Activated CD8-positive, alpha-beta memory T cell treated with anti-CD3 and anti-CD28 coated beads, Interleukin-2, amount 50 U/mL, for 24 hours (primary cell): Measurements from ENCODE around the gene ANTXR2.
"Not testable (repeated sequence)": the region's sequence is repeated elsewhere in the genome, so short reads cannot be mapped to it uniquely, and the experiment has no call there.

Experiments used
- DNase-seq: peaks from one replicate; pipeline ENCODE4 v3.0.0-alpha.2; 2020; ENCODE audit errors: extremely low read depth

ANTXR2 gene

GRCh38 chr4:79991100-79991499 is 81.9 kb downstream of the ANTXR2 start:
- DNase-seq: not testable (repeated sequence)

GRCh38 chr4:79987401-79987800 is 85.6 kb downstream of the ANTXR2 start:
- no peak for DNase-seq

- no peak for DNase-seq
Measured at GRCh38 chr4:79983431-79983830, 89.6 kb downstream of the ANTXR2 start.

- DNase-seq: no peak
Measured at GRCh38 chr4:79982601-79983322, 90.3 kb downstream of the ANTXR2 start.

GRCh38 chr4:79980448-79980847 is 92.6 kb downstream of the ANTXR2 start:
- DNase-seq: no peak

- DNase-seq: no peak
Measured at GRCh38 chr4:79979785-79980437, 93.1 kb downstream of the ANTXR2 start.

- DNase-seq: no peak
Measured at GRCh38 chr4:79977131-79977840, 95.7 kb downstream of the ANTXR2 start.

- DNase-seq: no peak
Measured at GRCh38 chr4:79964400-79965211, 108.4 kb downstream of the ANTXR2 start.

- DNase-seq: no peak
Measured at GRCh38 chr4:79964020-79964399, 109.0 kb downstream of the ANTXR2 start.

GRCh38 chr4:79959652-79960051 is 113.4 kb downstream of the ANTXR2 start:
- no peak for DNase-seq

GRCh38 chr4:79958466-79959264 is 114.4 kb downstream of the ANTXR2 start:
- no peak for DNase-seq

GRCh38 chr4:79949178-79949577 is 123.9 kb downstream of the ANTXR2 start:
- DNase-seq: no peak

GRCh38 chr4:79948739-79949138 is 124.3 kb downstream of the ANTXR2 start:
- no peak for DNase-seq

GRCh38 chr4:79948261-79948660 is 124.8 kb downstream of the ANTXR2 start:
- no peak for DNase-seq

GRCh38 chr4:79947386-79947785 is 125.6 kb downstream of the ANTXR2 start:
- no peak for DNase-seq

- DNase-seq: no peak
Measured at GRCh38 chr4:79935274-79935673, 137.8 kb downstream of the ANTXR2 start.

GRCh38 chr4:79934660-79935059 is 138.4 kb downstream of the ANTXR2 start:
- DNase-seq: no peak

GRCh38 chr4:79927931-79928330 is 145.1 kb downstream of the ANTXR2 start:
- no peak for DNase-seq

- no peak for DNase-seq
Measured at GRCh38 chr4:79923281-79923680, 149.7 kb downstream of the ANTXR2 start.

- DNase-seq: no peak
Measured at GRCh38 chr4:79922011-79922410, 151.0 kb downstream of the ANTXR2 start.

- no peak for DNase-seq
Measured at GRCh38 chr4:79920163-79920853, 152.7 kb downstream of the ANTXR2 start.
